H1 (cell line): Measurements from ENCODE around the gene LDLR. TPM values are rescaled to one million over a fixed set of nuclear protein-coding genes. Genes with fewer than 3 reads are reported as not detected.

Experiments used
- EP300 ChIP-seq, 2 experiments: IDR thresholded peaks; 1 replicate in 1 of 2; 2 replicates in 1 of 2; pipeline ENCODE4 v1.6.1; 2011 to 2012; ENCODE audit warnings: low read depth in 2 of 2, low read length in 2 of 2, mild to moderate bottlenecking in 2 of 2, borderline replicate concordance in 1 of 2, inconsistent platforms in 1 of 2, moderate library complexity in 1 of 2
- HDAC2 ChIP-seq, 2 experiments: fragments of 300-600 bp in 1 of 2; sonication (generic) in 1 of 2; IDR thresholded peaks; 2 replicates each; pipeline ENCODE4 v1.6.1; 2011 to 2012; ENCODE audit warnings: low read depth in 2 of 2, low read length in 2 of 2, mild to moderate bottlenecking in 2 of 2, moderate library complexity in 2 of 2, borderline replicate concordance in 1 of 2, inconsistent platforms in 1 of 2
- polyA plus RNA-seq, 7 experiments: library from polyadenylated mRNA; depleted of rRNA in 3 of 7; stranded (reverse) in 5 of 7; unstranded in 2 of 7; fragments of >200 nt in 5 of 7; fragments of 200-250 nt in 2 of 7; gene quantifications; 1 replicate in 5 of 7; 2 replicates in 1 of 7; 4 replicates in 1 of 7; pipeline versions ENCODE4 v1.2.1 to v1.2.3, GENCODE V29; 2011 to 2013; ENCODE audit warnings: missing spikeins in 2 of 7, mixed read lengths in 2 of 7
- total RNA-seq: library from RNA; stranded (reverse); fragmentation: NEBNext Ultra II Directional; extraction: Animal tissue kit (Norgen Biotek cat#: 25700); gene quantifications from 2 replicates; pipeline ENCODE4 v1.2.1, GENCODE V29; 2021

LDLR gene
- total and polyA plus RNA-seq, 2 of the 8 experiments (the other 6 are each of a cell fraction or from before 2014, with no cell fraction given) = 70.1 to 118 TPM

DNA sequence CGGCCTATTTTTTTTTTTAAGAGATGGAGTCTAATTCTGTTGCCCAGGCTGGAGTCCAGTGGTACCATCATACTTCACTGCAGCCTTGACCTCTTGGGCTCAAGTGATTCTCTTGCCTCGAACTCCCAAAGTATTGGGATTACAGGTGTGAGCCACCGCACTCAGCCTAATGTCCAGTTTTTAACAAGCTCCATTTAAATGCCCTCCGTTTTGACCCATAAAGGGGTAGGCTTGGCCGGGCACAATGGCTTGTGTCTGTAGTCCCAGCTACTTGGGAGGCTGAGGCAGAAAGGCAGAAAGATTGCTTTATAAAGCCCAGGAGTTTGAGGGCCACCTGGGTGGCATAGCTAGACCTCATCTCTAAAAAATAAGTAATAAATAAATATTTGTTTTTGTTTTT lies 11.8 kb downstream of the LDLR start (continued):
- TF ChIP-seq HDAC2 (IDR thresholded peaks at IDR 0.05; ENCODE audit: borderline replicate concordance in 1 of 2, low read depth in 2 of 2, low read length in 2 of 2) (no peak), EP300 (IDR thresholded peaks at IDR 0.05; ENCODE audit: borderline replicate concordance in 1 of 2, low read depth in 2 of 2, low read length in 2 of 2) (no peak)
